Ovary (tissue), 9 donors: ENCODE results near the gene SLC19A1. TPM values are rescaled to one million over a fixed set of nuclear protein-coding genes. Genes with fewer than 3 reads are reported as not detected.

Experiments
- DNase-seq, 5 donors: peaks; one replicate each; pipeline ENCODE4 v3.0.0-alpha.2; 2019 to 2020
- H3K27ac ChIP-seq, 2 donors: fragments of 200-600 bp; one replicate each; pipeline versions ENCODE4 v1.5.1 to v1.8.0; 2019 to 2022
- H3K27me3 ChIP-seq: fragments of 200-600 bp; one replicate; pipeline ENCODE4 v1.8.0; 2022
- H3K36me3 ChIP-seq: fragments of 200-600 bp; sonication (generic); one replicate; pipeline ENCODE4 v1.5.1; 2019
- H3K4me1 ChIP-seq: one replicate; pipeline ENCODE4 v1.8.1; 2013; ENCODE audit warnings: mild to moderate bottlenecking, moderate library complexity; ENCODE audit not compliant: insufficient read depth
- H3K4me3 ChIP-seq: fragments of 200-600 bp; sonication (generic); one replicate; pipeline ENCODE4 v1.5.1; 2017
- H3K9me3 ChIP-seq, 2 donors: fragments of 200-600 bp in 1 of 2; sonication (generic) in 1 of 2; one replicate each; pipeline versions ENCODE4 v1.5.1 to v1.8.1; 2013 to 2019; ENCODE audit warnings: mild to moderate bottlenecking in 1 of 2, moderate library complexity in 1 of 2
- EP300 ChIP-seq: sonication (generic); formaldehyde crosslinking; IDR thresholded peaks from one replicate; pipeline ENCODE4 v1.6.1; 2017; ENCODE audit warnings: antibody characterized with exemption
- POLR2A ChIP-seq: fragments of 450-650 bp; IDR thresholded peaks from one replicate; pipeline ENCODE4 v1.6.1; 2017; ENCODE audit warnings: antibody characterized with exemption, mild to moderate bottlenecking, moderate library complexity
- WGBS, 3 donors: extraction: QIAGEN DNeasy Blood & Tissue Kit in 1 of 3; methylation state at CpG; one replicate each; pipeline versions ENCODE4 v1.1.5 to v1.1.7; 2013 to 2017; 5-methylcytosine and 5-hydroxymethylcytosine counted together
- intact Hi-C, 4 donors: fragments of 100-400 bp; cut with DNase I; formaldehyde crosslinking; loops; one replicate each; pipeline versions ENCODE4 v1.11.0 to v1.15.1; 2022 to 2023
- polyA plus RNA-seq, 2 donors: library from polyadenylated mRNA; stranded (reverse); fragments of 200-250 nt in 1 of 2; fragments of 350-450 nt in 1 of 2; fragmentation: Illumina TruSeq in 1 of 2; extraction: RNeasy Lipid Tissue Mini Kit (QIAGEN cat#74804) in 1 of 2; gene quantifications; one replicate each; pipeline ENCODE4 v1.2.3, GENCODE V29; 2013 to 2014
- total RNA-seq, 7 donors: library from RNA; depleted of rRNA in 2 of 7; stranded (reverse); fragments of >200 nt in 2 of 7; fragmentation: NEBNext Ultra II Directional in 3 of 7; extraction: Animal tissue kit (Norgen Biotek cat#: 25700) in 3 of 7; gene quantifications; one replicate each; pipeline versions ENCODE4 v1.1.0 to v1.2.4, GENCODE V29; 2016 to 2023
- TF ChIP-seq, protein P1 (sequence below), 3 donors: fragments of 450-650 bp in 2 of 3; fragments of 200-600 bp in 1 of 3; IDR thresholded peaks; one replicate each; pipeline versions ENCODE4 v1.5.1 to v1.8.0; 2016 to 2022; ENCODE audit warnings: antibody characterized with exemption in 3 of 3, mild to moderate bottlenecking in 1 of 3
- donor health status: DM: no; HTN: no; CAD: no; lungs with moderate emphysema.
- donor health status: DM: no; HTN: no; CAD: no.
- donor health status: Bipolar disorder and iron deficiency.
- donor health status: DM: yes; HTN: yes; CAD: no.
- donor health status: DM: no; HTN: no; CAD: no.
- donor health status: DM: yes; HTN: yes; CAD: no.

The SLC19A1 gene
- total and polyA plus RNA-seq, 9 donors: 0.88 to 18.2 (median 8.1) TPM

DNA sequence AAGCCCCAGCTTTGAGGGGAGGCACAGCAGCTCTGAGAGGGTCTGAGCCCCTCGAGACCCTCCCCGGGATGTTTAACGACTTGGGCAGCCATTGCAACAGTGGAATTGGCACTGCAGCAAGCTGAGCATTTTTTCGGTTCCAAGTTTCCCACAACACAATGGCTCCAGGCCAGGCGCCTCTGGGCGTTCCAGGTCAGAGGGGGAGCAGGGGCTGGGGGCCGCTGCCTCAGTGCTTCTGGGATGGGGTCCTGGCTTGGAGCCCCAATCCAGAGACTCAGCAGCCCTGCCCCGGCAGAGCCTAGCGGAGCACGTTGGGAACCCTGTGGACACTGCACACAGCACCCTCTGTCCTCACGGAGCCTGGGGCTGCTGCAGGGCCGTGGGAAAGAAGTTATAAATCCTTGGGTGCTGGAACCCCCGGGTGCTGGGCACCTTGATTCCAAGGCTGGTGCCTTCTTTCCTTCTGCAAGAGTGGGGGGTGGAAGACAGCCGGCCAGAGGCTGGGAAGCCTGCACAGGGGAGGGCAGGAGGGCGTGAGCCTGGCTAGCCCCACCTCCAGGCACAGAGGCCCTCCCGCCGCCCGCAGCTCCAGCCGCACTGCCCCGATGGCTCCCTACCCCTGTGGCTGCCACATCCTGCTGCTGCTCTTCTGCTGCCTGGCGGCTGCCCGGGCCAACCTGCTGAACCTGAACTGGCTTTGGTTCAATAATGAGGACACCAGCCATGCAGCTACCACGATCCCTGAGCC is 87.1 kb downstream of the SLC19A1 start:
- peak in 2 of 5 donors; percentile 55 to 75 for DNase-seq
- Histone ChIP-seq H3K36me3 (no peaks in the 10 kb centered on the region), H3K9me3 (no peaks in the 10 kb centered on the region), H3K27ac (no peak overlapping the region), H3K4me3 (peak overlapping the region; percentile 27), H3K27me3 (no peaks in the 10 kb centered on the region), H3K4me1 (peaks cover 18% of the 10 kb centered on the region)
- 6 to 9% (median 7%) methylated on average over 23 of the region's 23 CpGs for WGBS, 3 donors
- TF ChIP-seq POLR2A (no peak), EP300 (no peak)
- TF ChIP-seq, protein P1, sequence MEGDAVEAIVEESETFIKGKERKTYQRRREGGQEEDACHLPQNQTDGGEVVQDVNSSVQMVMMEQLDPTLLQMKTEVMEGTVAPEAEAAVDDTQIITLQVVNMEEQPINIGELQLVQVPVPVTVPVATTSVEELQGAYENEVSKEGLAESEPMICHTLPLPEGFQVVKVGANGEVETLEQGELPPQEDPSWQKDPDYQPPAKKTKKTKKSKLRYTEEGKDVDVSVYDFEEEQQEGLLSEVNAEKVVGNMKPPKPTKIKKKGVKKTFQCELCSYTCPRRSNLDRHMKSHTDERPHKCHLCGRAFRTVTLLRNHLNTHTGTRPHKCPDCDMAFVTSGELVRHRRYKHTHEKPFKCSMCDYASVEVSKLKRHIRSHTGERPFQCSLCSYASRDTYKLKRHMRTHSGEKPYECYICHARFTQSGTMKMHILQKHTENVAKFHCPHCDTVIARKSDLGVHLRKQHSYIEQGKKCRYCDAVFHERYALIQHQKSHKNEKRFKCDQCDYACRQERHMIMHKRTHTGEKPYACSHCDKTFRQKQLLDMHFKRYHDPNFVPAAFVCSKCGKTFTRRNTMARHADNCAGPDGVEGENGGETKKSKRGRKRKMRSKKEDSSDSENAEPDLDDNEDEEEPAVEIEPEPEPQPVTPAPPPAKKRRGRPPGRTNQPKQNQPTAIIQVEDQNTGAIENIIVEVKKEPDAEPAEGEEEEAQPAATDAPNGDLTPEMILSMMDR (IDR thresholded peaks at IDR 0.05): no peak
- intact Hi-C loops: loop anchor here in 1 of 4 donors (10.0 kb wide), 1 partner anchor 310 kb away; no protein-coding TSS in a partner anchor

DNA sequence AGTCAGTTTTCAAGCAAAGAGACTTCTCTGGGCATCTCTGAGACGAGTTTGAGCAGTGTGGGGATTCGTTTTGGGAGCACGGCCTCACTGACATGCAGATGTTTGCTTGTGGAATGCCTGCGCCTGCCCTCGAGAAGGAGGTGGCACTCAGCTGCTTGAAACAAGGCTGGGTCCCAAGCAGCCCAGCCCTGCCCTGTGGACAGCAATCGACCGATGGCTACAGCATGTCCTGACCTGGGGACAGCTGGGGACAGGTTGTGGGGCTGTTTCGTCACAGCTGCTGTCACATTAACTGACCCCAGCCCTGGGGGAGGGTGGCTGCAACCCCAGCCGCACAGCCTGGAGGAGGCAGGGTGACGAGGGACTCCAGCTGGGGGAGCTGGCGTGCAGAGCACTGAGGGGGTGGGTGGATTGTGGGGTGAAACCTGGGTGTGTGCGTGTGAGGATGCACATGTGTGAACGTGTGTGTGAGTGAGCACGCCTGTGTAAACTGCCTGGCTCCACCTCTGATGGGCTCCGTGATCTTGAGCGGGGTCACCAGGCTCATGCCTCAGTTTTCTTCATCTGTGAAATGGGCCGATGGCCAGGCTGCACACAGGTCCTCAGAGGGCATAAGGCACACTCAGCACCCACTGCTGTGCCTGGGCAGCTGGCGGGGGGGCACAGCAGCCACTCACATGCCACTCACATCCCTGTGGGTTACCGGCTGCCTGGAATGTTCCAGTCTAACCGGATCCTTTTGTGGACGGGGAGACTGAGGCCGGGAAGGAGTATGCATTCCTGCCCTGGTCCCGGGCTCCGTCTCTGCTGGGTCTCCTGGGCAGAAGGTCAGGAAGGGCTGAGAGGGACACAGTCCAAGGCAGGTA is 87.9 kb downstream of the SLC19A1 start:
- intact Hi-C loops: loop anchor here in 1 of 4 donors (10.0 kb wide), 1 partner anchor 309 kb away; no protein-coding TSS in a partner anchor
- TF ChIP-seq EP300: no peak
- no peak for TF ChIP-seq POLR2A
- TF ChIP-seq, protein P1 (IDR thresholded peaks at IDR 0.05): no peak
- H3K4me3 ChIP-seq: no peak overlapping the region
- peaks cover 18% of the 10 kb centered on the region for H3K4me1 ChIP-seq
- no peaks in the 10 kb centered on the region for H3K9me3 ChIP-seq
- peak in 2 of 5 donors; percentile 28 to 41 for DNase-seq
- 41 to 58% (median 46%) methylated on average over 22 to 24 of the region's 24 CpGs for WGBS, 3 donors
- no peaks in the 10 kb centered on the region for H3K36me3 ChIP-seq
- H3K27me3 ChIP-seq: no peaks in the 10 kb centered on the region
- no peak overlapping the region for H3K27ac ChIP-seq

DNA sequence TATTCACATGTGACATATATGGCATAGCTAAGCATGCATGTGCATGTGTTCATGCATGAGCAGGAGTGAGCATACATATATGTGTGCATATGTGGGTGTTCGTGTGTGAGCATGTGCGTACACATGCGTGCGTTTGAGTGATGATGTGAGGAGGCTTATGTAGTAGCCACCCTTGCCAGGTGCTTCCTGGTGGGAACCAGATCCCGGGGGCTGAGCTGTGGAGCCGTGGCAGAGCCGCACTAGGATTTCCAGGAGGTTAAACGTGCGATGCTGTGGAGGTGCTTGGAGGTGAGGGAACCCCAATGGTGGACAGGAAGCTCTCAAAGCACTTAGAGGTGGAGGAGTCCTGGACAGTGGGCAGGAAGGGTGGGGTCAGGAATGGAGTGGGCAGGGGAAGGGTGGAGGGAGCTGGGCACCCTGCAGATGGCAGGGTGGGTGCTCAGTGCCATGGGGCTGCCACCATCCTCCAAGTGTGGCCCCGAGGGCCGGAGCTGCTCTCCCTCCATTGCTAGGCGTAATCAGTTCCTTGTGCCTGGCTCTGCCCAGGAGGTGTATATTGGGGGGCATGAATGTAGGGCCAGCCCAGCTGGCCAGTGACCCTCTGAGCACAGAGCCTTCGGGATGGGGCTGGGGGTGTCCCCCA is 88.8 kb downstream of the SLC19A1 start:
- Histone ChIP-seq H3K9me3 (no peaks in the 10 kb centered on the region), H3K27ac (no peak overlapping the region), H3K36me3 (no peaks in the 10 kb centered on the region), H3K4me1 (peaks cover 18% of the 10 kb centered on the region), H3K4me3 (no peak overlapping the region), H3K27me3 (no peaks in the 10 kb centered on the region)
- peak in 2 of 5 donors; percentile 12 to 33 for DNase-seq
- TF ChIP-seq POLR2A (no peak), EP300 (no peak)
- TF ChIP-seq, protein P1 (IDR thresholded peaks at IDR 0.05): no peak
- intact Hi-C loops: loop anchor here in 1 of 4 donors (10.0 kb wide), 1 partner anchor 309 kb away; no protein-coding TSS in a partner anchor
- WGBS, 3 donors: 73 to 81% (median 77%) methylated on average over 13 of the region's 13 CpGs

DNA sequence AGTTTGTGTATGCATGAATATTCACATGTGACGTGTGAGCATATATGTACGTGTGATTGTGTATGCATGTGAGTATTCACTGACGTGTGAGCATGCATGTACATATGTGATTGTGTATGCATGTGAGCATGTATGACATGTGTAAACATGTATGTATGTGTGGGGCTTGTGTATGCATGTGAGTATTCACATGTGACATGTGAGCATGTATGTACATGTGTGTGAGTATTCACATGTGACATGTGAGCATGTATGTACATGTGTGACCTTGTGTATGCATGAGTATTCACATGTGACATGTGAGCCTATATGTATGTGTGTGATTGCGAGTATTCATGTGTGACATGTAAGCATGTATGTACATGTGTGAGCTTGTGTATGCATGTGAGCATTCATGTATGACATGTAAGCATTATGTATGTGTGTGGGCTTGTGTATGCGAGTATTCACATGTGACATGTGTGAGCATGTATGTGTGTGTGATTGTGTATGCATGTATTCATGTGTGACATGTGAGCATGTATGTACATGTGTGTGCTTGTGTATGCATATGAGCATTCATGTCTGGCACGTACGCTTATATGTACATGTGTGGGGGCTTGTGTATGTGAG is 89.4 kb downstream of the SLC19A1 start:
- no peak for DNase-seq
- no peaks in the 10 kb centered on the region for H3K9me3 ChIP-seq
- 92 to 95% (median 93%) methylated on average over 7 of the region's 7 CpGs for WGBS, 3 donors
- H3K4me3 ChIP-seq: no peak overlapping the region
- peaks cover 18% of the 10 kb centered on the region for H3K4me1 ChIP-seq
- TF ChIP-seq, protein P1 (IDR thresholded peaks at IDR 0.05): no peak
- TF ChIP-seq EP300: no peak
- TF ChIP-seq POLR2A: no peak
- intact Hi-C loops: loop anchor here in 1 of 4 donors (10.0 kb wide), 1 partner anchor 308 kb away; no protein-coding TSS in a partner anchor
- H3K27ac ChIP-seq: no peak overlapping the region
- H3K36me3 ChIP-seq: no peaks in the 10 kb centered on the region
- no peaks in the 10 kb centered on the region for H3K27me3 ChIP-seq
